ENCODE results near the gene SRGAP2B.
"Not testable (repeated sequence)": the region's sequence is repeated elsewhere in the genome, so short reads cannot be mapped to it uniquely, and the experiment has no call there.

SRGAP2B gene

DNA sequence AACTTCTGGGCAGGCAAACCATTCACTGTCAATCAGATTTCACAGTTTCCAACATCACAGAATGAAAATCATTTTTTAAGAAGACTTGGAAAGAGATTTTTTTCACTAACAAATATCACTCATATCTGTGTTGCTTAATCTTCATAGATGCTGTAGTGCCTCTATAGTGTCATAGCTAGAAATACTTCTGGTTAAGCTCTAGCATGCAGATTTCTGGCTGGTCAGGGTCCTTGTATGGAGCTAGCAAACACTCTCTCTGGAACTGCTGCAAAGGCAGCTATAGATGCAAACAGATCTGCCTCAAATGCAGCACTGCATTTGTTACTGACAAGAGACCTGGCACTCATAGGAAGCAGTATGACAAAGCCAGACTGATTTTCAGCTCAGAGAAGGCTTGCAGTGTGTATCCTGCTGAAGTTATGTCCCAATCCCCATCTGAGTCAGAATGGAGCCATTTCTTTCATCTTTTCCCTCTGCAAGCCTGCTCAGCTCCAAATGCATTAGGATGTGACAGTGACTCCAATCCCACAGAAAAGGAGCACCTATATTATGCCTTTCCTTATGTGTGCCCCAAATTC is 99.2 kb downstream of the SRGAP2B start:
- not testable (repeated sequence) for DNase-seq

DNA sequence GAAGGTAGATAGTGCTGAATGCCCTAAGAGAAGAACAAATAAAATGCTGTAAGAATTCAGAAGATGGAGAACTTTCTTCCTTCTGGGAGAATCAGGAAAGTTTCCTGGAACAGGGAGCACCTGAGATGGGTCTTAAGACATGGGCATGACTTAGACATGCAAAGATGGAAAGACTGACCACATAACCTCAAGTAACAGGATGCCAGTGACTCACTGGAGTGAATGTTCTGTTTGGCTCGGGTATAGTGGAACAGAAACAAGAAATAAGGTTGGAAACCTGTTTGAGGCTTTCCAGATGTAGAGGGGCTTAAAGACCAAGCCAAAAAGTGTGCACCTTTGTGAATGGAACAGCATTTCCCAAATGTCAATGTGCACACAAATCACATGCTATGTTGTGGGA is 102.2 kb downstream of the SRGAP2B start:
- DNase-seq: not testable (repeated sequence)

DNA sequence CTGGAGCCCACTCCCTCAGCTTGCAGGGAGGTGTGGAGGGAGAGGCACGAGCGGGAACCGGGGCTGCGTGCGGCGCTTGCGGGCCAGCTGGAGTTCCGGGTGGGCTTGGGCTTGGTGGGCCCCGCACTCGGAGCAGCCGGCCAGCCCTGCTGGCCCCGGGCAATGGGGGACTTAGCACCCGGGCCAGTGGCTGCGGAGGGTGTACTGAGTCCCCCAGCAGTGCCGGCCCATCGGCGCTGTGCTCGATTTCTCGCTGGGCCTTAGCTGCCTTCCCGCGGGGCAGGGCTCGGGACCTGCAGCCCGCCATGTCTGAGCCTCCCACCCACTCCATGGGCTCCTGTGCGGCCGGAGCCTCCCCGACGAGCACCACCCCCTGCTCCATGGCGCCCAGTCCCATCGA is 104.5 kb downstream of the SRGAP2B start:
- DNase-seq: not testable (repeated sequence)

DNA sequence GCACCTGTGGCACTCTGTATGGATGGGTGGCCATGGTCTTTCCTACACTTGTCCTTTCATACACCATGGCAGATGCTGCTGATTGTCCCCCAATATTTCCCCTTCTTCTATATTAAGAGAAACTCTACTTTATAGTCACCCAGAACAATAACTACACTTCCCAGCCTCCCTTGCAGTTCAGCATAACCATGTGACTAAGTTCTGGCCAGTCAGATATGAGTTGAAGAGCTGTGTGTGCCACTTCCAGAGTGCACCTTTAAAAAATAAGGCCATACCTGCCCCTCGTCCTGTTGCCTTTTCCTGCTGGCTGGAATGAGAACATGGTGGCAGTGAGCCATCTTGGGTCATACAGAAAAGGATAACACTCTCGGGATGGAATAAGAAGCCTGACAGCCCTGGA is 108.0 kb downstream of the SRGAP2B start:
- not testable (repeated sequence) for DNase-seq

DNA sequence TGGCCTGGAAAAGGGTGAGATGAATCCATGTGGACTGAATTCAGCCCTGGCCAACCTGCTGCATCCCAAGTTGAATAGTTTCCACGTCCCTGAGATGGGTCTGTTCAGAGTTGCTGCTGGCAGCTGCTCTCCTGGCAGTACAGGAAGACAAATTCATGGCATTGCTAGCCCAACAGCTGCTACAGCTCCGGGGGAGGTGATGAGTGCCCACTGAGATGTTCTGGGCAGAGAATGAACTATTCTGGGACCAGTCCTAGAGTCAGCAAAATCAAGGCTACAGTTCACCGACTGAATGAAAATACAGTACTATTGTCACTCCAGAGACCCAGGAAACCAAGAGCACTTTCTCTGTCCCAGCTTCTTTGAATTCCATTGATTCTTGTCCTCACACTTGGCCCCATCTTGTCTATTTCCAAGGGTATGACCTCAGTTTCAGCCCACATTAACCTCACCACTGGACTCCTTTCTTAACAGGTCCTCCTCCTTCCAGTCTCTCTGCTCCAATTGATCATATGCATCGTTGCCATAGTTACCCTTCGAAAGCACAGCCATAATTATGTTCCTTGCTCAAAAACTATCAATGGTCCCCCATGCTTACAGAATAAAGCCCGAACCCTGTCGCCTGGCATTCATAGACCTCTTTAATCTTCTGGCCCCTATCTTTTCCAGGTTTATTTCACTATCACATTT is 108.8 kb downstream of the SRGAP2B start:
- DNase-seq: not testable (repeated sequence)

- DNase-seq: not testable (repeated sequence)
These were observed 109.5 kb downstream of the SRGAP2B start for GRCh38 chr1:144985550-144986170.

- DNase-seq: not testable (repeated sequence)
These were observed 112.2 kb downstream of the SRGAP2B start for GRCh38 chr1:144982802-144983525.

DNA sequence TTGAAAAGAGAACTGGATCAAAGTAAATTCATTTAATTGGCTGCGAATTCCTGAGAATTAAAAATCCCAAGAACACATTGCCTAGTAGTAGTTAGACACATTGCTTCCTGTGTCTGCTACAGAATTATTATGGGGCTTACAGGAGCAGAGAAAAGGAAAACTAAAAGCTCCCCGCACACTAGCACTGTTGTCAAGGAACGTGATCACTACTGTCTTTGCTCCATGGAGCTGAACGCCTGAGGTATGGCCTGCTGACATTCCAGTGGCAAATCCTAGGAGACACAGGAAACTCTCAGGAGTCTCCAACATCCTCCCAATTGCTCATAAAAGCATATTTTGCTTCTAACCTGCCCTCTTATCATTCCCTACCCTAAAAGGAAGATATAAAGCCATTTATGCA is 114.0 kb downstream of the SRGAP2B start:
- DNase-seq: not testable (repeated sequence)

- not testable (repeated sequence) for DNase-seq
These were observed 115.0 kb downstream of the SRGAP2B start for GRCh38 chr1:144979960-144980595.

- not testable (repeated sequence) for DNase-seq
These were observed 117.3 kb downstream of the SRGAP2B start for GRCh38 chr1:144977856-144978255.

DNA sequence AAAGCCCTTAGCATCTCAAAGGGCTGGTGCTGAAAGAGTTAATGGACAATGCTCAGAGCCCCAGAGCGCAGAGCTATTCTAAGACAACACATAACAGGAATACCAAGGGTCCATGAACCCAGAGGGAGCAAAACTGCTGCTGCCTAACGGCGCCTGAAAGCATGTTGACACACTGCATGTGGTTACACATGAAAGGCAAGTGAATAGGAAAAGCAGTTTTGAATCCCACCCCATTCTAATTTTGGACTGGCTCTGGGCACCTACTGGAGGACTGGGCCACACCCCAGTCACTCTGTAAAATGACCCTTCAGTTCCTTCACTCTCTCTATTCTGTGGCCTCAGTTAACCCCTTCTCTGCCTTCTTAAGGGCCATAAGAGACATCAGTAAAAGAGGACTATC is 123.2 kb downstream of the SRGAP2B start:
- DNase-seq: not testable (repeated sequence)

GRCh38 chr1:144966488-144966887 is 128.6 kb downstream of the SRGAP2B start:
- not testable (repeated sequence) for DNase-seq

GRCh38 chr1:144964765-144965164 is 130.4 kb downstream of the SRGAP2B start:
- DNase-seq: not testable (repeated sequence)

- DNase-seq: not testable (repeated sequence)
These were observed 130.9 kb downstream of the SRGAP2B start for GRCh38 chr1:144964186-144964585.

DNA sequence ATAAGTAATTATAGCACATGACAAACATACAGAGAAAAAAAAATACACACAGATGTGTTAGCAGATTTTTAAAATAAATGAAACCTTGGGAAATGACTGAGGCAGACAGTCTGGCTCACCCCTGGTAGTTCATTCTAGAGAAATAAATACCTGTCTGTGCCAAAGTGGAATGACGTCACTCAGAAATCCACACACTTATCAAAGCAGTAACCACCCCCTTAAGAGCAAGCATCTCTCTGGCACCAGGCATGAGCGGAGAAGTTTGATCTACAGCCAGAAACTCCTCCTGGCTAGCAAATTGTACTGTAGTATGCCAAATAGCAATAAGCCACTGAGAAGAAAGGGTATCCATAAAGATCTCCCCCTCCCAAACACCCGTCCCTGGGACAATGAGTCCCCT is 131.6 kb downstream of the SRGAP2B start:
- not testable (repeated sequence) for DNase-seq

- not testable (repeated sequence) for DNase-seq
These were observed 133.2 kb downstream of the SRGAP2B start for GRCh38 chr1:144961604-144962583.

GRCh38 chr1:144960929-144961488 is 134.1 kb downstream of the SRGAP2B start:
- DNase-seq: not testable (repeated sequence)

DNA sequence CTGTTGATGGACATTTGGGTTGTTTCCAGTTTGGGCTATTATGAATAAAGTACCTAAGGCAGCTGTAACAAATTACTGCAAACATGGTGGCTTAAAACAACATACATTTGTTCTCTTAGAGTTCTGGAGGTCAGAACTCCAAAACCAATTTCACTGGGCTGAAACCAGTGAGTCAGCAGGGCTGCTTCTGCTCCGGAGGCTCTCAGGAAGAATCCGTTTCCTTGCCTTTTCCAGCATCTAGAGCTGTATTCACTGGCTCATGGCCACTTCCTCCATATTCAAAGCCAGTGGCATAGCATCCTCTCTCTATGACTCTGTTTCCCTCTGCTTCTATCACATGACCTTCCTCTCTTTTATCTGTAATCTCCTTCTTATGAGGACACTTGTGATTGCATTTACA is 146.7 kb downstream of the SRGAP2B start:
- DNase-seq: not testable (repeated sequence)

DNA sequence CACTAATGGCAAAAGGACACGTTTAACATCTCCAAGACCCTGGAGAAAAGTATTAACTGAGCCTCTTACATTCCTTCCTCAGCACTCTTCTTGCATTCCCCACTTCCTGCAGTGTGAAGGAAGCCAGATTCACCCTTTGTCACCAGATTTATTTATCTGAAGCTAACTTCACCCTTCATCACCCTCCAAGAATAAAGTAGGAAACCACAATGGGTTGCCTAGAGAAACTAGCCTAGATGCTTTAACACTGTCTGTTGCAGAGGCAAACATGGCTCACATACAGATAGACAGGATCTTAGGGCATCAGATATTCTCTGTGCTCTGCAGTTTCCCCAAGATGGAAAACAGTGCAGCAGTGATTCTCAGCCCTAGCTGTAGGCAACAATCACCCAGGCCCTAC is 147.6 kb downstream of the SRGAP2B start:
- DNase-seq: not testable (repeated sequence)

DNA sequence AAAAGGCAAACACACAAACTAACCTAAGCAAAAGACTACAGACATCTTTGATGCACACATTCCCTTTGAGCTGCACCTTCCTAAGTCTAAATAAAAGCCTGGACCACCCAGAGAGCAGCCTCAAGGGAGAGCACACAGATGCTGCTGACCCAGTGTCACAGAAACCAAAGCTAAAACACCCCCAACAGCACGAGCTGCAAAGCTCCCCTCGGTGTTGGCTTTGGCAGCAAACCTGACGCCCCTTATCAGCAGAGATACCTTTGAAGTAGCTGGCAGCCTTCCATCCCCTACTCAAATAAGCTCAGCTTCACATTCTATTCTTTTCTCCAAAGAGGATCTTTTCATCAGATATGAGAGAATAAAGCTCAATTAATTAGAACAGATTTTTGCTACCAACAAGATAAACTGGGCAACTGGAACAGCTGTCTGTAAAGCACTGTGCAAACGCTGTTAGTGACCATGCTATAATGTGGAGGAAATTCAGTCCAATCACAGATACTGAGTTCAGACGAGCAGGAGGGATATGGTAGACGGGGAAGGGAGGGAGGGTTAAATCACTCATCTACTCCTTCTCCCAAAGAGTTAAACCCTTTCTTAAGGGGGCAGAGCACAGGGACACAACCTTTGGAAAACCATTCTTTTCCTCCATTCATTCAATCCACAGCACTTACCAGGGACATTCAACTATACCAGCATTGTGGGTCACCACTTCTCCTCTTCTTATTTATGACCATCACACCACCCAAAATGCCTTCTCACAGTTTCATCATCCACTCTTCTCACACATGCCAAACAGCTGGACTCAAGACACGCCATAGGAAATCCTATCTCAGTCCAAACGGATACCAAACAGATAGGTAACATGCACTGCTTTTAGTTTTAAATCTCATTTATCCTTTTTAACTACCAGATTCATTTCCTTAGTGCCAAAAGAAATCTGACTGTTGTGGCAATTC is 148.3 kb downstream of the SRGAP2B start:
- not testable (repeated sequence) for DNase-seq
